HG03558 (cell line): ENCODE data around the gene API5.

Experiments used
- ATAC-seq: cut with Tn5 transposase; IDR thresholded peaks from one replicate; pipeline ENCODE4 v1.9.1; 2021; ENCODE audit warnings: moderate number of reproducible peaks; ENCODE audit not compliant: unreplicated experiment; ENCODE audit errors: extremely low read depth

API5 gene

GRCh38 chr11:43358801-43359421 is 47.1 kb downstream of the API5 start, which contains the start of gene TTC17:
Gene TTC17 (plus strand): TSS chr11:43358920. CDS start chr11:43358955, 35 bp downstream.
- ATAC-seq: peak; percentile 89

GRCh38 chr11:43359422-43359818 is 47.6 kb downstream of the API5 start:
- peak; percentile 27 for ATAC-seq

GRCh38 chr11:43360361-43361032 is 48.7 kb downstream of the API5 start:
- no peak for ATAC-seq

GRCh38 chr11:43366677-43367076 is 54.9 kb downstream of the API5 start:
- no peak for ATAC-seq

GRCh38 chr11:43367382-43368178 is 55.8 kb downstream of the API5 start:
- no peak for ATAC-seq

- ATAC-seq: no peak
These were observed 64.3 kb downstream of the API5 start for GRCh38 chr11:43376065-43376464.

GRCh38 chr11:43376594-43376993 is 64.8 kb downstream of the API5 start:
- no peak for ATAC-seq

GRCh38 chr11:43377389-43377788 is 65.6 kb downstream of the API5 start:
- no peak for ATAC-seq

- no peak for ATAC-seq
These were observed 67.1 kb downstream of the API5 start for GRCh38 chr11:43378897-43379296.

- no peak for ATAC-seq
These were observed 70.0 kb downstream of the API5 start for GRCh38 chr11:43381802-43382201.

- ATAC-seq: no peak
These were observed 70.8 kb downstream of the API5 start for GRCh38 chr11:43382614-43383013.

- no peak for ATAC-seq
These were observed 72.6 kb downstream of the API5 start for GRCh38 chr11:43384393-43384792.

- no peak for ATAC-seq
These were observed 80.9 kb downstream of the API5 start for GRCh38 chr11:43392713-43393112.

GRCh38 chr11:43393765-43394355 is 82.1 kb downstream of the API5 start:
- no peak for ATAC-seq
